ENCODE data around the gene KISS1R. TPM values are rescaled to one million over a fixed set of nuclear protein-coding genes. Genes with fewer than 3 reads are reported as not detected.

The KISS1R gene
- total and polyA plus RNA-seq, 2 donors from 2014 or later, result 0.69 TPM; not detected in 1

DNA sequence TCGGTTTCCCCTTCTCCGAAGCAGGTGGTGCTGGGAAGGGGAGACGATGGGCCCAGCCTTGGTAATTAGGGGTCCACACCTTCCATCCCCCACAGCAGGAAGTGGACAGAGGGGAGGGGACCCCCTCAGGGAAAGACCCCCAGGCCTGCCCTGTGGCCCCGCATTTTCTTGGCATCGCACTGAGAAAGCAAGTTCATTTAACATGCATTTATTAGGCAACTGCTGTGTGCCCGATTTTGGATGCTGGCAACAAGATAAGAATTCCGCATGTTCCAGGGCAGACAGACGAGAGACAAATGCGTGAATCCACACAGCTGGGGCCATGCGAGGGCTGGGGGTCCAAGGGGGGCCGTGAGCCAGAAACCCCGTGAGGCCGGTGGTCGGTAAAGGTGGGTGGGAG is 37.1 kb downstream of the KISS1R start:
- no peak for FAIRE-seq
- Histone ChIP-seq H3K4me3 (ENCODE audit: low read length in 3 of 3) (no peak overlapping the region), H3K27me3 (ENCODE audit: control insufficient read depth, insufficient read depth, low read length) (no peaks in the 10 kb centered on the region), H3K27ac (ENCODE audit: low read depth in 2 of 2, low read length in 2 of 2) (peak overlapping the region; percentile 80 to 87), H3K4me1 (ENCODE audit: control insufficient read depth in 2 of 3, insufficient read depth in 2 of 3, low read depth in 1 of 3, low read length in 3 of 3) (peaks cover 0 to 38% (median 12%) of the 10 kb centered on the region in 3 donors), H3K9me3 (ENCODE audit: control insufficient read depth in 2 of 3, insufficient read depth in 1 of 3, low read length in 3 of 3) (no peaks in the 10 kb centered on the region), H3K36me3 (ENCODE audit: control insufficient read depth in 2 of 3, insufficient read depth in 3 of 3, low read length in 3 of 3) (no peaks in the 10 kb centered on the region), H3K9ac (ENCODE audit: low read length in 3 of 3) (peak overlapping the region in 1 of 3 donors; percentile 40)
- no peak for DNase-seq
- no peak for TF ChIP-seq CTCF (IDR thresholded peaks at IDR 0.05; ENCODE audit: borderline replicate concordance, extremely low read depth, insufficient read depth)
- intact Hi-C loops (cut with DNase I), result no loop called here

DNA sequence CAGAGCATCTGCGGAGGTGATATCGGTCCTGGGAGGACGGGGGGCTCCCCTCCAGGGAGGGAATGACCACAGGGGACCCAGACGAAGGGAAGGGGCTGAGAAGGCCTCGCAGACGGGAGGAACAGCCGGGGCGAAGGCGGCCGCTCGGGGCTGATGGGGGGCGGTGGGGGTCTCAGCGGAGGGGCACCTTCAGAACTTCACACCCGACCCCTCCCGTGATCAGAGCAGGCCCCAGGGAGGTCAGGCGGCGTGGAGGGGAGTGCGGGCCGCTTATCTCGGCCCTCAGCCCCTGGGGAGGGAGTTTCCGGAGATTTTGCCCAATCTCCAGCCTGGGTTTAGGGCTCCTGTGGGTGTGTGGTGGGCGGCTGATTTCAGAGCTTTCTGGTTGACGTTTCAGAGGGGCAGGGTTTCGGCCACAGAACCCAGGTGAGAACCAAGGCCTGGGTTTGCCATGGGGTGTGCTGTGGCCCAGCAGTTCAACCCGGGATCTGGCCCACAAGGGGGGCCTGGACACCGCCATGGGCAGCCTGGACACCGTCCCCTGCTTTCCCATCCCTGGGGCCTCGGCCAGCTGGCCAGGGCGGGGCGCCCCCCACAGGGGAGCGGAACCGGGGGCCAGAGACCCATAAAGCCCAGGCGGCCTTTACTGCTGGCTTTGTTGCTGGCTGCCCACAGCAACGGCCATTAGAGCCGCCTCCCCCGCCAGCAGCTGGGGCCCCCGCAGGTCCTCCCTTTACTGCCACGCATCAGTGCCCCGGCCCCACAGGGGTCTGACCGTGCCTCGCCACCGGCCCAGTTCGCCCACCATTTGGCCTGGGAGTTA is 37.8 kb downstream of the KISS1R start:
- Histone ChIP-seq H3K27ac (ENCODE audit: low read depth in 2 of 2, low read length in 2 of 2) (peak overlapping the region; percentile 80 to 87), H3K36me3 (ENCODE audit: control insufficient read depth in 2 of 3, insufficient read depth in 3 of 3, low read length in 3 of 3) (no peaks in the 10 kb centered on the region), H3K4me1 (ENCODE audit: control insufficient read depth in 2 of 3, insufficient read depth in 2 of 3, low read depth in 1 of 3, low read length in 3 of 3) (peaks cover 0 to 38% (median 12%) of the 10 kb centered on the region in 3 donors), H3K9ac (ENCODE audit: low read length in 3 of 3) (peak overlapping the region in 1 of 3 donors; percentile 40), H3K9me3 (ENCODE audit: control insufficient read depth in 2 of 3, insufficient read depth in 1 of 3, low read length in 3 of 3) (no peaks in the 10 kb centered on the region), H3K27me3 (ENCODE audit: control insufficient read depth, insufficient read depth, low read length) (no peaks in the 10 kb centered on the region), H3K4me3 (ENCODE audit: low read length in 3 of 3) (no peak overlapping the region)
- intact Hi-C loops (cut with DNase I), result no loop called here
- FAIRE-seq (no peak), DNase-seq (peak in 4 of 5 donors; percentile 91 to 93 (median 92))
- no peak for TF ChIP-seq CTCF (IDR thresholded peaks at IDR 0.05; ENCODE audit: borderline replicate concordance, extremely low read depth, insufficient read depth)

- intact Hi-C loops (cut with DNase I), result no loop called here
- FAIRE-seq (no peak), DNase-seq (peak; percentile 85 to 92 (median 91))
- H3K4me1 ChIP-seq (ENCODE audit: control insufficient read depth in 2 of 3, insufficient read depth in 2 of 3, low read depth in 1 of 3, low read length in 3 of 3), result peaks cover 0 to 38% (median 12%) of the 10 kb centered on the region in 3 donors
- peak overlapping the region; percentile 80 to 87 for H3K27ac ChIP-seq (ENCODE audit: low read depth in 2 of 2, low read length in 2 of 2)
- no peaks in the 10 kb centered on the region for H3K27me3 ChIP-seq (ENCODE audit: control insufficient read depth, insufficient read depth, low read length)
- no peak for TF ChIP-seq CTCF (IDR thresholded peaks at IDR 0.05; ENCODE audit: borderline replicate concordance, extremely low read depth, insufficient read depth)
- H3K36me3 ChIP-seq (ENCODE audit: control insufficient read depth in 2 of 3, insufficient read depth in 3 of 3, low read length in 3 of 3), result no peaks in the 10 kb centered on the region
- H3K9ac ChIP-seq (ENCODE audit: low read length in 3 of 3), result no peak overlapping the region
- H3K9me3 ChIP-seq (ENCODE audit: control insufficient read depth in 2 of 3, insufficient read depth in 1 of 3, low read length in 3 of 3), result no peaks in the 10 kb centered on the region
- no peak overlapping the region for H3K4me3 ChIP-seq (ENCODE audit: low read length in 3 of 3)
Measured at GRCh38 chr19:955803-956765, 39.0 kb downstream of the KISS1R start.
